Ovary (tissue), 3 donors: Measurements from ENCODE around the gene MLLT11.

ENCODE experiments used
- CTCF ChIP-seq, 3 donors: fragments of 450-650 bp in 2 of 3; fragments of 200-600 bp in 1 of 3; IDR thresholded peaks; one replicate each; pipeline versions ENCODE4 v1.5.1 to v1.8.0; 2016 to 2022; ENCODE audit warnings: antibody characterized with exemption in 3 of 3, mild to moderate bottlenecking in 1 of 3
- EP300 ChIP-seq: sonication (generic); formaldehyde crosslinking; IDR thresholded peaks from one replicate; pipeline ENCODE4 v1.6.1; 2017; ENCODE audit warnings: antibody characterized with exemption
- POLR2A ChIP-seq: fragments of 450-650 bp; IDR thresholded peaks from one replicate; pipeline ENCODE4 v1.6.1; 2017; ENCODE audit warnings: antibody characterized with exemption, mild to moderate bottlenecking, moderate library complexity
- donor health status: DM: no; HTN: no; CAD: no.

DNA sequence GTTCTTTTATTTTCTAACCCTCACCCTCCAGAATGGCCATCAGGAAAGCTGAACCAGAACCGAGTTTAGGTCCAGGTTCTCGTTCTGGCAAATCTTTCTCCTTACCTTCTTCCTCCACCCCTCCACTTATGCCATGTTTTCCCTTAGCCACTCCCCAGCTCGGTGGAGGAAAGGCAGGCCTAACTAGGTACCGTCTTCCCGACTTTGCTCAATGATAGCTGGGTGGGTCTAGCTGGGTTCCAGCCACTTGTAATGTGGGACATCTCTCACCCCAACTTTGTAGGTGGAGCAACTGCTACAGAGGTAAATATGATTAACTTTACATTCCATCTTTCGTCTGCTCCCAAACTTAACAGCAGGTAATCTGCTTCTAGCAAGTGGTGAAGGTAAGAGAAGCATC lies 23.2 kb upstream of the MLLT11 start:
- TF ChIP-seq CTCF (IDR thresholded peaks at IDR 0.05) = no peak
- TF ChIP-seq POLR2A = no peak
- TF ChIP-seq EP300 = no peak
